Embryonic facial prominence (tissue), 1 donor: ENCODE measurements around the gene CCDC60.

Experiments
- DNase-seq: peaks from one replicate; pipeline ENCODE4 v3.0.0-alpha.2; 2016; ENCODE audit errors: extremely low spot score

The CCDC60 gene

DNA sequence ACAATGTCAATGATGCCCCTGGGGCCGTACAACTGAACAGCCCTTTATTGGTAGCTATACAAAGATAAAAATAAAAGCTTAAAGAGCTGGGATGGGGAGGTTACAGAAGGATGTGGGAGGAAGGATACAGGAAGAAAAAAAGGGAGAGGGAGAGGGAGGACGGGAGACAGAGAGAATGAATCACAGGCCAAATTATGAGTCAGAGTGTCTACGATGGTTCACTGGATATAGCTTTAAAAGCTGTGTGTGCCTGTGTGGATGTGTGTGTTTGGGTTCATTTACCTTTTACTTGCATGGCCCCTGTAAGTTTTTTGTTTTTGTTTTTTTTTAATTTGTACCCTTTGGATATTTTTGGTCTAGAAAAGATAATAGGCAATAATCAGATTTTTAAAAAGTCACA lies 111.9 kb downstream of the CCDC60 start:
- DNase-seq: no peak

DNA sequence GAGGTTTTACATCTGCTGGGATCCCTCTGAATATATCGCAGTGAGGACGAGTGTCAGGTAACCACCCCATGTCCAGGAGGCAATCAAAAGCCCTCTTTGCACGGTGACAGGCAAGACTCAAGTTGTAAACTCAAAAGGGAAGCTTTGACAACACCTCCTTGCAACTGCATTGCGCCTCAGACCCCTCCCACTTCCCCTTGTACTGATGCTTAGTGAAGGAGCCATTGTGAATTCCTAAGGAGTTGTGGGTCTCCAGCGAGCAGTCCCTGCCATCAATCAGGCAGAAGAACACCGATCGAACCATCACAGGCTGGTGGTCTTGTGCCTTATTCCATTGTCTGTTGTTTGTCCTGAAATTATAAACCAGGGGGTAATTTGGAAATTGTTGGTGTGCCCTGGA lies 112.6 kb downstream of the CCDC60 start:
- DNase-seq: no peak

DNA sequence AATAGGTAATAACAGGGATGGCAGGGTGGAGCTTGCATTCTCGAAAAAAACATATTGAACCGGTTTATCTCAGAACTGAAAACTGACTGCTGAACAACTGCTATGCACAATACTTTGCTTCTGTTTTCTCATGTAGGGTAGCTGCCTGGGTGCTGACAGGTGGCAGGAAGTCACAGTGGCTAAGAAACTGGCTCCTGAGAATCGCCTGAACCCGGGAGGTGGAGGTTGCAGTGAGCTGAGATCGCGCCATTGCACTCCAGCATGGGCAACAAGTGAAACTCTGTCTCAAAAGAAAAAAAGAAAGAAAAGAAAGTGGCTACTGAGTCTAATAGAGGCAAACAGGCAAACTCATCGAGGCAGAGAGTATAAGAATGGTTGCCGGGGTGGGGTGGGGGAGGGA lies 113.1 kb downstream of the CCDC60 start:
- no peak for DNase-seq

DNA sequence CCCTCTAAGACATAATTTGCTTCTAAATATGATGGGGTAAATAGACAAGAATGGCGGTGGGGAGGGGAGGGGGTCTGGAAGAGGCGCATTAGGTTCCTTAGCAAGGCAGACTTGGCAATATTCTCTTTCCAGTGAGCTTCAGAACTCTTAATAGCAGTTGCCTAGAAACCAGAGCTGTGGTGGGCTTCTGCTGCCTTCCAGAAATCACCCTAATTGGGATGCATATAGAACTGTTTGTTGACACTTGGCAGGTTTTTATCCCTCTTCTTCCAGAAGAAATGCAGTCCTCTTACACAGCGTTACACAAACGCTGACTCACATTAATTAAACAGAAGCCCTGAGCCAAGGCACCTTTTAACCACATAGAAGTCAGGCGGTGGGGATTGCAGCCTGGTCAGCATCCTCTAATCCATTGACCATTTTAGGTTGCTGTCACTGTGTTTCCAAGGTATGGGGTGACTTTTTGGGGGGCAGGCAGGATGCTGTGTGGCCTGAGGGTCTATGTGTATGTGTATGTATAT lies 114.1 kb downstream of the CCDC60 start:
- DNase-seq: no peak

DNA sequence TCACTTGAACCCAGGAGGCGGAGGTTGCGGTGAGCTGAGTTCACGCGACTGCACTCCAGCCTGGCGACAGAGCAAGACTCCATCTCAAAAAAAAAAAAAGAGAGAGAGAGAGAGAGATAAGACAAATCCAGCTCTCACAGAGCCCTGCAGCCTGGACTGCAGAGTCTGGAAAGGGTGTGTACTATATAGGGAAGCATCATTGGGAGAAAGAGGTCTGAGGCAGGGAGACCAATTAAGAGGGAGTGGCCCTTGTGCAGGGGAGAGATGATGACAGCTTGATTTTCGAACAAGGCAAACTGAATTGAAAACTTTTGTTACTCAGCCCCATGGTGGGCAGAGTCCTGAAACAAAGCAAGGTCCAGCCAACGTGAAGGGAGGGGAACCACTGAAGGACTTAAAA lies 116.2 kb downstream of the CCDC60 start:
- no peak for DNase-seq

DNA sequence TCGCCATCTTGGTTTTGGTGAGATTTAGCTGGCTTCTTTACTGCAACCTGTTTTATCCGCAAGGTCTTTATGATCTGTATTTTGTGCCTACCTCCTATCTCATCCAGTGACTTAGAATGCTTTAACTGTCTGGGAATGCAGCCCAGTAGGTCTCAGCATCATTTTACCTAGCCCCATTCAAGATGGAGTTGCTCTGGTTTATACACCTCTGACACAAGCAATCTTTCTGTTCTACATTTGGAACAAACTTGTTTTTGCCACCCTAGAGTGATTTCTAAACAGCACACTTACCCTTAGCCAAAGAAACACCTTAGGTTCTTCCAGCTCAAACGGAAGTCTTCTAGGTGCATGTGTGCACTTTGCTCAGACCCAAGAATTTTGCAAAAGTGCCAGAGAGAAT lies 122.3 kb downstream of the CCDC60 start:
- DNase-seq: no peak

DNA sequence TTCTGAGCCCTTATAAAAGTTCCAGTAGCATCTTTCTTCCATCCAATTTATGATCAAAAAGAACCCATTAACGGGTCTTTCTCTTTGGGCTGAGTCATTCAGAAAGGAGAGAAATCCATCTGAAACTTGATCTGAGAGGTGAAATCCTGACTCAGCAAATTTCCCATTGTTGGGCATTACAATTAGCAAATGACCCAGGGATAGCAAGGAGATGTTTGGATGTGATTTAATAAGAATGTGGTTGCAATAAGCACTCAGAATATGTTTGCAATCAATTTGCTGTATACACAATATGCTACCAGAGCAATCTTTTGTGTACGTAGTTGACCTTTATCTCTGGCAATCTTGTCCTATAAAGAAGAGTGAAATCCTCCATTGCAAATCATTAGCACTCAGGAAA lies 122.7 kb downstream of the CCDC60 start:
- no peak for DNase-seq

DNA sequence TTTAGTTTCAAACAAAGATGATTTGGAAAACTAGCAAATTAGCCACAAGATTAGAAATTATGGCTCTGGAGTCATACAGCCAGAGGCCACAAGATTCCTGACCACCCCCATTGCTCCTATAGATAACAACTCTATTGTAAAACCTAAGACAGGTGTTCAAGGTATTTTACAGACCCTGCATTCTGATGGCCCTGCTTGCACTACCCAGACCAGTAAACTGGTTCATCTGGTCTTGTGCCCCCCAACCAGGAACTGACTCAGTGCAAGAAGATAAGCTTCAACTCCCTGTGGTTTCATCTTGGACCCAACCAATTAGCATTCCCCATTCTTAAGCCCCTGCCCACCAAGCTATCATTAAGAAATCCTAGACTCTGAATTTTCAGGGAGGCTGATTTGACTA lies 125.0 kb downstream of the CCDC60 start:
- no peak for DNase-seq

DNA sequence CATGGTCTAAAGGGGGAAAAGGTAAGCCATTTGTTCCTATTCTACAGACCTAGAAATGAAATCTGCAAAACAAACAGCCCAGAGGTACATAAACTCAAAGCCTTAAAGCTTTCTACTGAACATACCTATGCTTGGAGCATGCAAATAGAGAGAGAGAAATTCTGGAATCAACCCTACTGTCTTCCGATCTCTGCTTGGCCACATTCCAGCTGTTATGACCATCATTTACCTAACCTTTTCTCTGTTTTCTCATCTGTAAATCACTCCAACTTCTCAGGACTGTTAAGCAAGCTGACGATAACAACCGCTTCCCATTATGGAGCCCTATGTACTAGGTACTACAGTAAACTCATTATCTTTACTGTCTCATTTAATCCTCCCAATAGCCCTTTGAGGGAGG lies 126.3 kb downstream of the CCDC60 start:
- no peak for DNase-seq

DNA sequence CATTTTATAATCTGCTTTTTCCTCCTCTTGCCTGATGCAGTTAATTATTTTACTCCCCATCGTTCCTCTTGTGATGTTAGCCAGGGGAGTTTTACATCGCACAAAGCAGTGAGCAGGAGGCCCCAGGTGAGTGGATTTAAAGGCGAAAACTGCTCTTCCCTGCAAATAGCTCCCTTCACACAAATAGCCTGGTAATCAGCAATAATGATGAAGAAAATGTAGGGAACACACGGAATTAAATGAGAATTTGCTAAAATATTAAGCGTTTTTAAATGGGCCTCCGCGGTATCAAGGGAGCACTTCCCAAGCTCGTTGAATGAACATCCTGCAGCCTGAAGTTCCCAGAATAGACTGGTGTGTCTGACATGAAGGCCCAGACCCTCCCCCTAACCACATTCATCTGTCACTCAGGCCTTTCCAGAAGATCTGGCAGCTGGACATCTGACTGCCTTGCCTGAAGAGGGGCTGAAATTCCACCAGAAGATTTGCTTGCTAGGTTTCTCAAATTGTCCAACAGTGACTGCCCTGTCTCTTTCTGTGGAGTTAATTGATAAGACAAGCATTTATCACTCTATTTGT lies 127.2 kb downstream of the CCDC60 start:
- DNase-seq: no peak

DNA sequence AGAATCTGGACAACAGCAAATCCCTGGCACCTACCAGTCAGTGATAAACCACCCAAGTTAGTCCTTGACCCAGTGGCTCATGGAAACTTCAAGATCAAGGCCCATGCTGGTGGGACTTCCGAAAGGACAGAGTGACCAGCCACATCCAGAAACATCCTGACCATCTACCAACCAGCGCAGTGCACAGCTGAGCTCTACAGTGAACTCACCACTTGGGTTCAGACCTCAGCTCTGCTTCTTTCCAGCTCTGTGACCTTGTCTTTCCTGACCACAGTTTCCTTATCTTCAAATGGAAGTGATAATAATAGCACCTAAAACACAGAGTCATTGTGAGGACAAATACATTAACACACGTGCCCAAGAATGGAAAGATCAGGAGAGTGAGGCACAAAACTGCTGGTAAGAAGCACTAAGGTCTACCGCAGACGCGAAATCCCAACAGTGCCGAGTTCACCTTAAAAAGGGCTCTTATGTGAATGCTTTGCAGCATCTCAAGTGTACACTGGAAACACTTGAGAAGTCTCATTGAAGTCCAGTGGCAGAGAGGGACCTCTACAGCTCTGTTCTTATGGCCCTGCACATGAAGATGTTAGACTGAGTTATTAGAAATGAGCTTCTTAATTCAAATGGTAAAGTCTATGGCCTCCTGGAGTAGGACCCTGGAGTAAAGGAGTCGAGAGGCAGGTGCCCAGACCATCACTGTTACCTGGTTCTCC lies 128.8 kb downstream of the CCDC60 start:
- DNase-seq: no peak

DNA sequence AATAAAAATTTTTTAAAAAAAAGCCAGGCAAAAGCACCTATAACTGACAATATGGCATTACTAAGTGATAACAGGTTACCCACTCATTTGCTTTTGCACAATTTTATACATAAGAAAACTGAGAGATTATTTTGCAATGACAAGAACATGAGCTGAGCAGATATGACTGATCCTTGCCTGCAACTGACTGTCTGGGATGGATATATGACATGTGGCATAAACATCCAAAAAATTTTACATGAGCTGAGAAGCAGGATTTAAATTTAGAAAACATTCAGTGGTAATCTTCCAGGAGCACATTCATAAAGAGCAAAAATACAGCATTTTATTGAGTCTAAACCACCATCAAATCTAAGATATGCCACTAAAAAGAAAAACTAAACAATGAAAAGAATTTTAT lies 133.8 kb downstream of the CCDC60 start:
- DNase-seq: no peak

DNA sequence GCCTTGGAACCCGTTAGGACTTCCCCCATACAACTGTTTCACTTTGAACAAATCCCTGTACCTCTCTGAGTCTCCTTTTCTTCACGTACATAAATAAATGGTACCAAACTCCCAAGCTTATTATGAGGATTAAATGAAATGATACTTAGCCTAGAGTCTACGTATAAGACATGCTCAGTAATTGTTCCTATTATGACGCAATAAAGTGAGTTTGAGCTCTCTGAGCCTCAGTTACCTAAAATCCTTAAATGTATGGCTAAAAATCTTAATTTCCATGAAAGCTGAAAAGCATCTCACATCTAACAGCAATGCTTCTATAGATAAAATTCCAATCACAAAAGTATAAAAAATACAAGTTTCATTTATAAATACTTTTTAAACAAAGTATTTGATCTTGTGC lies 141.1 kb downstream of the CCDC60 start:
- DNase-seq: no peak

DNA sequence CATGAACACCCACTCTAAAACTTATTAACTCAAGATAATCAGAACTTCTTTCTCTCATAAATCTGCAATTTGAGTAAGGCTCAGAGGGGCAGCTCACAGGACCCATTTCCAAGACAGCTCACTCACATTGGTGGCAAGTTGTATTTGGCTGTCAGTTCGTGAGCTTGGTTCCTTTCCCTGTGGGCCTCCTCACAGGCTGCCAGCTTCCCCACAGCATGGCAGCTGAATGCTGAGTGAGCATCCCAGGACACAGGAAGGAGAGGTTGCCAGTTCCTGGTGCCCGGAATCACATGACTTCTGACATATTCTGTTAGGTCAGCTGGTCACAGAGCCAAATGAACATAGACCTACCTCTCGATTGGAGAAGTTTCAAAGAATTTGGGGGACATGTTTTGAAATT lies 142.4 kb downstream of the CCDC60 start:
- DNase-seq: no peak

DNA sequence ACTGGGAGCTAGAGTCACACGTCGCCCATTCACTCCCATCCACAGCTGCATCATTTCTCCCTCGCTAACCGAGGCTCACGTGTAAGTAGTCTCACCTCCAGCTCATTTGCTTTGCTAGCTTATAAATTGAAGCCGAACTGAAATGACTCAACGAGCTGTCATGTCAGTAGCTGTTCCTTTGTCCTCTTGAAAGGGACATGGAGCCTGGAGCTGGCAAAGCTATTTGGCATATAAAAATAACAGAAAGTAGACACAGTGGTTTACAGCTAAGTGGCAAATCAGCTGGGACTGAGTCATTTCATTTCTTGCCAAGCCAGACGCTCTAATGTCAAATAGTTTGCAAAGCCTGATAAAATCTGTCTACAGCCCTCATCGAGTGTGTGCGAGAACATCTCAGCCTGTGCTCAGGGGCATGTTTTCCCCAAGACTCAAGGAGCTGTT lies 144.6 kb downstream of the CCDC60 start:
- no peak for DNase-seq

DNA sequence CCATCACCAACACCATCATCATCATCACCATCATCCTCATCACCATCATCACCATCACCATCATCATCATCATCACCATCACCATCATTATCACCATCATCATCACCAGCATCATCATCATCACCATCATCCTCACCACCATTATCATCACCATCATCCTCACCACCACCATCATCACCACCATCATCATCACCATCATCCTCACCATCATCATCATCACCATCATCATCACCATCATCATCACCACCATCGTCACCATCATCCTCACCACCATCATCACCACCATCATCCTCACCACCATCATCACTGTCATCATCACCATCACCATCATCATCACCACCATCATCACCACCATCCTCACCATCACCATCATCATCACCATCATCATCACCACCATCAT lies 146.0 kb downstream of the CCDC60 start:
- no peak for DNase-seq

DNA sequence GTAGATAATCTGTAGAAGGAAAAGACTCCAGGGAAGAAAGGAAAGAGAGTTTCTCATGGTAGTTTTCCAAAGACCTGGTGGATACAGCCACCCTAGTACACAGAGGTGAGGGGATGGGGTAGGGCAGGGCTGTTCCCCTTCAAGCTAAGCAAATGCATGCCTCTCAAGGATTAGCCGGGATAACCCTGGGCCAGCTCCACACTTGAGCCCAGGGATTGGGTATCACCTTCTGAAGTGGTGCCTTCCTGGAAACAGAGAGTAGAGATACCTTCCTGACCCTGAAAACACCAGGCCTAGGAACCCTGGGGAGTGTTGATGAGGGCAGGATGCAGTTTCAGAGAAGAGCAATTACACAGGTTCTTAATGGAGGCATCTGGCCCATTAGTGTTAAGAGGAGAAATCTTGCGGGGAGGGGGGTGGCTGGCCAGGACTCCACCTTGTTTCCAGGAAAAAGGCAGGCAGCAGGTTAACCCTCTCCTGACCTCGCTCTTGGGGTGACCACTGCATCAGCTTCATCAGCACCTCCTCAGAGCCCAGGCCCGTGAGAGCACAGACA lies 152.1 kb downstream of the CCDC60 start:
- DNase-seq: no peak

DNA sequence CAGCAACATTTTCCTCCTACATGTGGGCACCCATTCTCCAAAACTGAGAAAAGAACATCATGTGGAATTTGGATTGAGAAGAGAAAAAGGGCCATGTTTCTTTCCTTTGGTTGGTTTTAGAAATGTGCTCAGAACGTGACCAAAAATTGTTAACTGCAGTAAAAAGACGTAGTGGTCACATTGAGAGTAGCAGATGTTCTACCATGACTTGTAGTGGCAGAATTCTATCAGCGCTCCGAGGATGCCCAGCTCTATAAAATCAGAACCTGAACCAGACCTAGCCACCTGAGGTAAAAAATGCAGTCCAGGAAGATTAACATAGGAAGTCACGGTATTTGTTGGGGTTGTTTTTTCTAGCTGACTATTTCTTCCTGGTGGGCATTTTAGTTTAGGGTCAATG lies 157.3 kb downstream of the CCDC60 start:
- no peak for DNase-seq

DNA sequence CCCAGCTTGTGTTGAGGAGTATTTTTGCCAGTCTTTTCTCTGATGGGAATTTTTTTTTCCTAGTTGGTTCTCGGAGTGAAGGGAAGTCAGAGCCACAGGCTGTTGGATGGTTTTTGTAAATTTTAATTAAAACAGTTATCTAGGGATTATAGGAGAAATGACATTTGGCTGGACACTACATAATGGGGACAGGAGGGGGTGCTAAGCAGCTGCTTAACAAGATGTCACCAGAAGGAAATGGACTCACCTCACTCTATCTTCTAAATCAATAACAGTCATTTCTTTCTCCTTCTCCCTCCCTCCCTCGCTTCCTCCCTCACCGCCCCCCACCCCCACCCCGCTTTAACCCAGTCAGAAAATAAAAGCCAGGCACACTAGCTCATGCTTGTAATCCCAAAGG lies 165.7 kb downstream of the CCDC60 start:
- DNase-seq: no peak

DNA sequence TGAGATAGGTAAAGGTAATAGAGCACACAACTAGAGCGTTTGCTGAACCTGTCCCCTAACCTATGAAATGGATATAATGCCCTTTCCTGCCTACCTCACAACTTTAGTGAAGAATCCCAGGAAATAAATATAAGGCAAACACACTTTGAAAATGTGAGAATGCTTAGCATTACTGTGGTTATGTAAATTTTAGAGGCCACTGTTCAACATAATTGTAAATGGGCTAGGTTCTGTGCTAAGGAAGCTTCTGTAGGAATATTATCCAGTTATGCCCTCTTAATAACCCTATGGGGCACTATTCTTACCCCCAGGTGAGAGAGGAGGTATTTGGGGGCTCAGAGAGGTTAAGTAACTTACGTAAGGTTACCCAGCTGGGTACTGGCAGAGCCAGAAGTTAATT lies 166.5 kb downstream of the CCDC60 start:
- DNase-seq: no peak

DNA sequence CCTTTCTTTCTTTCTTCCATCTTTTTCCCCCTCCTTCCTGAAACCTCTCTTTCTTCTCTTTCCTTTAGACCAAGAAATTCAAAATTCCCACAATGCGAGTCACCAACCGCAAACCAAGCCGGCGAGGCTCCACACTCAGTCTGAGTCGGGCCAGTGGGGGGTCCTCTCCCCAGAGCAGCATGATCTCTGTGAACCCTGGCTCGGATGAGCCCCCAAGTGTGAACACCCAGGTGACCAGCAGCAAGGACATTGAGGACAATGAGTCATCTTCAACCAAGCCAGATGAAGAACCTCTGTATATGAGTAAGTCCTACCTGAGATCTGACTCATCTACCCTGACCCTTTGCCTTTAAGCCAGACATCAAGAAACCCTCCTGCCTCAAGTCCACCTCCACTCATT lies 170.5 kb downstream of the CCDC60 start:
- no peak for DNase-seq

DNA sequence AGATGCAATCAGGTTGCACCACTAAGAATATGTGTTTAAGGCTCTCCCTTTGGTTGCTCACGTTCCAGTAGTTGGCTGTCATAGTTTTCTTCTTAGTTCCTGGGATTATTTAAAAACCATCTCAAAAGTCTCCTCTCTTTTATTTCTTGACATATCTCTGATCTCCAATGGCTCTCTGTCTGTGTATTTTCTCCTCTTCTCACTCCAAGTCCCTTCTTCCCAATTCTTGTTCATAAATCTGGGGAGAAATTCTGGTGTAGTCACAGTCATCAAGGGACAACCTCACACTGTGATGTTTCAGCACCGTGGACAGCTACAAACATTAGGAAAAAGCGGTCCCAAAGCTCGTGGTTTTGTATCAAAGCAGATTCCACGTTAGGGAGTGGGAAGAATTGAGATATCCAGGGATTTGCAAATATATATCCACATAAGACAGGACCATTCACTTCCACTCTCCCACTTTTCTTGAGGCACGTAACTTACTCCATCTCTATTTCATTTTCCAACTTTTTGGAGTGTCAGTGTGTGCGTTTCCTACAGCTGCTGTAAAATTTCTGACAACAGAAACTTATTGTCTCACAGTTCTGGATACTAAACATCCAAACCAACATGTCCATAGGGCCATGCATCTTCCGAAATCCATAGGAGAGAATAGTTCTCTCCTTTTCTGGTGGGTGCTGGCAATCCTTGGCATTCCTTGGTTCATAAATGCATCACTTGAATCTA lies 178.4 kb downstream of the CCDC60 start:
- DNase-seq: no peak

DNA sequence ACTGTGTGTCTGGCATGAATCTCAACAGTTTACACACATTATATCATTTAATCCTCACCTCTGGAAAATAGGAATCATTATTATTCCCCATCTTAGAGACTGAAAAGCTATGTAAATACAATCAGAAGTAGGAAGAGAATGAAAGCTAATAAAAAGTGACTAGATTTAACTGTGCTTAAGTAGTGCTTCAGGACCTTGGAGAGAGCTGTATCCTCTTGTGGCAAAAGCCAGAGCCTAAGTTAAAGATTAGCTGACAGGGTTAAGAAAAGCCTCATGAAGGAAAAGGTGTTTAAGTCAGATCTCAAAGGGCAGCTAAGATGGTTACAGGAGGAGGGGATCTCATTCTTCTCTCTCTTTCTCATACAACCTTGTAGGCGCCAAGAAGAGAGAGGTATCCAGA lies 193.7 kb downstream of the CCDC60 start:
- DNase-seq: no peak
